ENCODE data around the gene SHLD2.
"Not testable (repeated sequence)": the region's sequence is repeated elsewhere in the genome, so short reads cannot be mapped to it uniquely, and the experiment has no call there.

Gene SHLD2

DNA sequence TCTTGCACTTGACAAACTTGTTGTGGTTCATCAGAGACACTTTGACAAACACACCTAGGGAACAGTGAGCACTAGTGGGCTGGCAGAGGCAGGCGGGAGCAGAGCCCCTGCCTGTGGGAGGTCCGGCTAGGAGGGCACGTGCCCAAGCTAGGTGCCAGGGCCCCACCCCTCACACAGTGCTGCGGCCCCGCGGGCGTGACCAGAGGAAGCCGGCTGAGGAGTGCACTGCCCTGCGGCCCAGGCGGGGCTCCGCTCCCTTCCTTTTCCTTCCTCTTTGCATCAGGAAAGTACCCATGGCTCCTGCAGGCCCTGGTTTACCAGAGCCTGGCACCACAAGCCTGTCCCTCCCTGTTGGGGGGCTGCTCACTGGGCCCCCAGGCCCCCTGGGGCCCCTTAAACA is 121.1 kb downstream of the SHLD2 start:
- FAIRE-seq = not testable (repeated sequence)

DNA sequence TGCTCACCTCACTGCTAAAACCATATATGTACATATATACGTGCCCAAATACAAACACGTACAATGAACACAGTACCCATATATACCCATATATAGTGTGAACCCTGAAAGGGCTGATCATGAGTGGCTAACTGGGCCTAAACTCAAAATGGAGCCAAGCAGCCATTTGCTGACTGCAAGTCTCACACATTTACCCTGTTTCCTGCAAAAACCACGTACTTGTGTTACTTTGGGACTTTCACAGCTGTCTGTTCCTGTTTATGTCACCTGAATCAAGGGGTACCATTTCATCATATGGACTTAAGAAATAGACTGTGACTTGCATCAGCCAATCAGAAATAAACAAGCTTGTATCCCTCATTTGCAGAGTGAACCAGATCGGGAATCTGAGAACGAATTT is 124.4 kb downstream of the SHLD2 start:
- not testable (repeated sequence) for FAIRE-seq

DNA sequence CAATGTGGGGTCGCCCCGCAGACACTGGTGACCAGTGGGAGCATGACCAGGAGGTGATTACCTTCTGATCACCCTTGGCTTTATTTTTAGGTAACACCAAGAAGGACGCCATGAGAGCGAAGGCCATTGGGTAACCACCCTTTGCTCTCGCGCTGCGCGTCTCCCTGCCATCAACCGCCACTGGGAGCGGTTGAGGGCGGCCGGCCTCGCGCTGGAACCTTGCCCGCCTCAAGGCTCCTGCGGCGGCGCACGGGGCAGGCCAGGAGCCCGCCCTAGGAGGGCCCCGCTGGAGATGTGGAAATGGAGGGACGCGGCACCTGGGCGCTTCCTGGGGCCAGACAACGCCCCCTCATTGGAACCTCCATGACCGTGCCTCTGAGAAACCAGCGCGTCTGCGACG is 127.8 kb downstream of the SHLD2 start:
- not testable (repeated sequence) for FAIRE-seq

DNA sequence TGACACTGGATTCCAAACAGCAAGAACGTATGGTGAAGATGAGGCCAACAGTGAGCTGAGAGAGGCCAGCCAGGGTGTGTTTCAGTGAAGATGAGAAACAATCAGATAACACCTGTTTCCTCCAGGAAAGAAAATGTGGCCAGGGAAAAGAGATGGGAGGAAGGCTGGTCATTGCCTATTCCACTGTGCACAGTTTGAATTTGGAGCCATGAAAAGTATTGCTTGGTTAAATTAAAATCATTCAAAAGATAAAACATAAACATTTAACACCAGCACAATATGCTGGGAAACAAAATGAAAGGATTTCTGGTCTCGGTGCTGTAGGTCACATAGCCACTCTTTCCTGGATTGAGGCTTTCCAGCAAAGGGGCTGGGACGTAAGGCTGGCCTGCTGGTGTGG is 130.1 kb downstream of the SHLD2 start, which contains the start of gene NUTM2A:
Gene NUTM2A (plus strand): TSS at position 301 of the 400 bp plus-strand sequence. CDS start 383 bp downstream, outside the sequence.
- not testable (repeated sequence) for FAIRE-seq

DNA sequence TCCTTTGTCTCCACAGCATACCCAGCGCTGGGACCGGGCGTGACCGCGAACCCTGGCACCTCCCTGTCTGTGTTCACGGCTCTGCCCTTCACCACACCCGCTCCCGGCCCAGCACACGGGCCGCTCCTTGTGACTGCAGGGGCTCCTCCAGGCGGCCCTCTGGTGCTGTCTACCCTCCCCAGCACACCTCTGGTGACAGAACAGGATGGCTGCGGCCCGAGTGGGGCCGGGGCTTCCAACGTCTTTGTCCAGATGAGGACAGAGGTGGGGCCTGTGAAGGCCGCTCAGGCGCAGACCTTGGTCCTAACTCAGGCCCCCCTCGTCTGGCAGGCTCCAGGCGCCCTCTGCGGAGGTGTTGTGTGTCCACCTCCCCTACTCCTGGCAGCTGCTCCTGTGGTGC is 133.2 kb downstream of the SHLD2 start:
- not testable (repeated sequence) for FAIRE-seq

DNA sequence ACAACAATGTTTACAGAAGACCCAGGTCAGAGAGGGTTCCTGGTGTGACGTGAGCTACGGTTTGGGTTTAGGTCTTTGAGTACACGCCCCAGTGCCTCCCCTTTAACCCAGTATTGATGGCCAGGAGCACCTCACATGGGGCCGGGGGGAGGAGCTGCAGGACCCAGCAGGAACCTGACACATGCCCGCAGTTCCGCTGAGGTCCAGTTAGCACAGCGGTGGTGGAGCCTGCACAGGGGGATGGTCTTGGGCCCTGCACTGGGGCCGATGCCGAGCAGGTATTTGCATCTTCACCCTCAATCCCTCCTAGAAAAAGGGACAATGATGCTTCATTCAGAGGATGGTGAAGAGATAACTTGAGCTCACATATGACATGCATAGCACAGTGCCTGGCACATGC is 134.2 kb downstream of the SHLD2 start:
- FAIRE-seq = not testable (repeated sequence)

DNA sequence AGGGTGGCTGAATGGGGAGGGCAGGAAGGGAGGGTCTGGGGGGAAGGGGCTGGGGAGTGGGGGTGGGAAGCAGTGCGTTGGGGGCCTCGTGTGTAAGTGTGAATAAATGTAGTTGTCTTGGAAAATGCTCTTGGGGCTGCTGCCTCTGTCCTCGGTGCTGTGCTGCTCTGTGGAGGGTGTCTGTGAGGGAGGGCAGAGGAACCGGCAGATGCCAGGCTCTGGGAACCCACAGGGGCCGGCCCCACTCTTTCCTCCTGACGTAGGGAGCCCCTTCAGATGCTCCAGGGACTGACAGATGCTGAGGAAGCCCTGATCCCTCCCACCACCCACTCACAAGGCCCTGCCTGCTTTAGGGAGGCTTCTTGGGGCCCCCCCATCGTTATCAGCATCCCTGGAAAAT is 139.8 kb downstream of the SHLD2 start:
- FAIRE-seq = not testable (repeated sequence)

DNA sequence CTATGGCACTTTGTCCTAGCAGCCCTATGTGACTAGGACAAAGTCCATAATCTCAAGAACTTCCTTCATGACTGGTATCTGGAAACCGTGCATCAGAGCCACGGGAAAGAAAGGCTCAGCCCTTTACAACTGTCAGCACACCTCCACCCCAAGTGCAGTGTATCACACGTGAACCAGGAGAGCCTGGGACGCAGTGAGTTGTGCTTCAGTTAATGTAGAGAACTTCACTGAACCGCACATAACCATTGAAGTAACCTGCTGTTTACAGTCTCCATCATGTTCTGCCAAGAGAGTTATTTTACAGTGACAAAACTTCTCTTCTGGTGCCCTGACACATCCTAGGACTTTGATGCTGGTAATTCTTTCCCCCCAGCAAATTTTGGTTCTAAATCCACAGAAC is 142.2 kb downstream of the SHLD2 start:
- FAIRE-seq = not testable (repeated sequence)

DNA sequence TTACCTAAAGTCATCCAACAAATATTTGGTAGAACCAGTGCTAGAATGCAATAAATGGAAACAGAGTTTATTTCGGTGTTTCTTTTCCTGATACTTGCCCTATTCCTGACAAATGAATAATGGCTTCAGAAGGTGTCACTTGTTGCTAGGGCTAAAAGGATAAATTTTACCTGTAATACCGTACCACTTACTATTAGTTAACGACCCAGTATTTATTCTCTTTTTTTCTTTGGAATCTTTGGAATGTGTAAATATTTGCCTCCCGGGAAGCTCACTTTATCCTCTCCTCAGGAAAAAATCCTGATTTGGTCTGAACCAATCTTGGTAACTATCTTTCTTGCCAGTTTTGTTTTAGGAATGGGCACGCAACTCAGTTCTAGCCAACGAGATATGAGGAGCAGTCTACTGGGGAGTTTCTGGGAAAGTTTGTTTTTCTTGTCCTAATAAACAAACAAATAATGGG is 144.4 kb downstream of the SHLD2 start:
- FAIRE-seq = not testable (repeated sequence)

Data from G401.6 (cell line).